Keratinocyte (primary cell): Measurements from ENCODE around the gene OR4K1. TPM values are rescaled to one million over a fixed set of nuclear protein-coding genes. Genes with fewer than 3 reads are reported as not detected.

Experiments used
- DNase-seq: peaks from one replicate; pipeline ENCODE4 v3.0.0-alpha.2; 2011; ENCODE audit warnings: low read depth, missing footprints, low spot score
- FAIRE-seq: peaks from 2 replicates; lab custom pipeline; 2011; peaks lifted over from hg19 to GRCh38; lab: Jason Lieb, UNC
- H2AFZ ChIP-seq: 2 replicates; pipeline ENCODE4 v1.6.0; 2012; ENCODE audit warnings: low read length, control low read depth, inconsistent platforms; ENCODE audit not compliant: control insufficient read depth
- H3K27ac ChIP-seq: 2 replicates; pipeline ENCODE4 v1.5.1; 2011; ENCODE audit warnings: low read length; ENCODE audit not compliant: control insufficient read depth, insufficient read depth
- H3K27me3 ChIP-seq: 3 replicates; pipeline ENCODE4 v1.6.0; 2011; ENCODE audit warnings: low read length; ENCODE audit not compliant: control insufficient read depth, insufficient read depth; ENCODE audit errors: extremely low read depth
- H3K36me3 ChIP-seq, 2 experiments: 2 replicates in 1 of 2; 3 replicates in 1 of 2; pipeline ENCODE4 v1.5.1; 2011; ENCODE audit warnings: low read length in 2 of 2, mild to moderate bottlenecking in 1 of 2; ENCODE audit not compliant: control insufficient read depth in 2 of 2, insufficient read depth in 2 of 2; ENCODE audit errors: extremely low read depth in 1 of 2
- H3K4me1 ChIP-seq: 3 replicates; pipeline ENCODE4 v1.5.1; 2011; ENCODE audit warnings: low read length; ENCODE audit not compliant: control insufficient read depth, insufficient read depth; ENCODE audit errors: extremely low read depth
- H3K4me2 ChIP-seq: 3 replicates; pipeline ENCODE4 v1.6.0; 2011; ENCODE audit warnings: low read depth, low read length; ENCODE audit not compliant: control insufficient read depth, insufficient read depth; ENCODE audit errors: extremely low read depth
- H3K4me3 ChIP-seq, 3 experiments: fragments of 200-600 bp in 1 of 3; sonication (generic) in 1 of 3; 2 replicates in 2 of 3; 3 replicates in 1 of 3; pipeline ENCODE4 v1.5.1; 2011 to 2016; ENCODE audit warnings: low read length in 3 of 3, mild to moderate bottlenecking in 3 of 3, control low read depth in 2 of 3, inconsistent platforms in 1 of 3, low read depth in 1 of 3, mixed read lengths in 1 of 3, mixed run types in 1 of 3, moderate library complexity in 1 of 3; ENCODE audit not compliant: control insufficient read depth in 2 of 3, insufficient read depth in 2 of 3; ENCODE audit errors: extremely low read depth in 1 of 3
- H3K79me2 ChIP-seq: 2 replicates; pipeline ENCODE4 v1.6.0; 2012; ENCODE audit warnings: low read length; ENCODE audit not compliant: control insufficient read depth, insufficient read depth
- H3K9ac ChIP-seq: 3 replicates; pipeline ENCODE4 v1.6.0; 2011; ENCODE audit warnings: low read length; ENCODE audit not compliant: control insufficient read depth, insufficient read depth; ENCODE audit errors: extremely low read depth
- H3K9me1 ChIP-seq: 3 replicates; pipeline ENCODE4 v1.6.0; 2011; ENCODE audit warnings: low read length; ENCODE audit not compliant: control insufficient read depth, insufficient read depth; ENCODE audit errors: extremely low read depth
- H3K9me3 ChIP-seq: 2 replicates; pipeline ENCODE4 v1.5.1; 2012; ENCODE audit warnings: low read depth, low read length; ENCODE audit not compliant: control insufficient read depth
- H4K20me1 ChIP-seq: 3 replicates; pipeline ENCODE4 v1.6.0; 2011; ENCODE audit warnings: low read length; ENCODE audit not compliant: control insufficient read depth, insufficient read depth; ENCODE audit errors: extremely low read depth
- EZH2 ChIP-seq: IDR thresholded peaks from one replicate; pipeline ENCODE4 v1.6.1; 2012; ENCODE audit warnings: inconsistent platforms, mild to moderate bottlenecking, low read length, moderate library complexity
- dilution Hi-C: fragments of 300-500 bp; cut with MboI; formaldehyde crosslinking; loops from one replicate; pipeline ENCODE4 v1.7.0; 2020; ENCODE audit warnings: low sequenced_read_pairs; ENCODE audit not compliant: extremely low pct_ligation_motif_present
- polyA plus RNA-seq, 5 experiments: library from polyadenylated mRNA; depleted of rRNA in 3 of 5; stranded (reverse) in 3 of 5; stranded (forward) in 1 of 5; unstranded in 1 of 5; fragments of >200 nt; gene quantifications; 1 replicate in 1 of 5; 2 replicates in 3 of 5; 3 replicates in 1 of 5; pipeline versions ENCODE4 v1.2.1 to v1.2.3, GENCODE V29; 2011 to 2012; ENCODE audit warnings: missing spikeins in 2 of 5, low read depth in 1 of 5, low replicate concordance in 1 of 5
- TF ChIP-seq, protein P1 (sequence below), 3 experiments: IDR thresholded peaks in 1 of 3; conservative IDR thresholded peaks in 1 of 3; optimal IDR thresholded peaks in 1 of 3; 2 replicates in 2 of 3; 3 replicates in 1 of 3; pipeline versions ENCODE3 to v1.5.1; 2011; ENCODE audit warnings: low read length in 3 of 3, mild to moderate bottlenecking in 3 of 3, moderate library complexity in 2 of 3, control low read depth in 1 of 3, inconsistent platforms in 1 of 3; ENCODE audit not compliant: insufficient read depth in 2 of 3; ENCODE audit errors: extremely low read depth in 1 of 3

The OR4K1 gene
- polyA plus RNA-seq, 1 donor (not counting 4 experiments of a cell fraction or from before 2014, with no cell fraction given): not detected

- DNase-seq (no peak), FAIRE-seq (no peak)
- Histone ChIP-seq H3K27me3 (no peaks in the 10 kb centered on the region), H3K36me3 (no peaks in the 10 kb centered on the region), H4K20me1 (no peaks in the 10 kb centered on the region), H3K27ac (no peak within 1 kb of the TSS), H3K4me1 (no peaks in the 10 kb centered on the region), H3K4me3 (no peak within 1 kb of the TSS), H2AFZ (no peak within 1 kb of the TSS), H3K9me3 (no peaks in the 10 kb centered on the region), H3K9ac (no peak within 1 kb of the TSS), H3K79me2 (no peaks in the 10 kb centered on the region), H3K9me1 (no peaks in the 10 kb centered on the region), H3K4me2 (no peak within 1 kb of the TSS)
- TF ChIP-seq, protein P1, sequence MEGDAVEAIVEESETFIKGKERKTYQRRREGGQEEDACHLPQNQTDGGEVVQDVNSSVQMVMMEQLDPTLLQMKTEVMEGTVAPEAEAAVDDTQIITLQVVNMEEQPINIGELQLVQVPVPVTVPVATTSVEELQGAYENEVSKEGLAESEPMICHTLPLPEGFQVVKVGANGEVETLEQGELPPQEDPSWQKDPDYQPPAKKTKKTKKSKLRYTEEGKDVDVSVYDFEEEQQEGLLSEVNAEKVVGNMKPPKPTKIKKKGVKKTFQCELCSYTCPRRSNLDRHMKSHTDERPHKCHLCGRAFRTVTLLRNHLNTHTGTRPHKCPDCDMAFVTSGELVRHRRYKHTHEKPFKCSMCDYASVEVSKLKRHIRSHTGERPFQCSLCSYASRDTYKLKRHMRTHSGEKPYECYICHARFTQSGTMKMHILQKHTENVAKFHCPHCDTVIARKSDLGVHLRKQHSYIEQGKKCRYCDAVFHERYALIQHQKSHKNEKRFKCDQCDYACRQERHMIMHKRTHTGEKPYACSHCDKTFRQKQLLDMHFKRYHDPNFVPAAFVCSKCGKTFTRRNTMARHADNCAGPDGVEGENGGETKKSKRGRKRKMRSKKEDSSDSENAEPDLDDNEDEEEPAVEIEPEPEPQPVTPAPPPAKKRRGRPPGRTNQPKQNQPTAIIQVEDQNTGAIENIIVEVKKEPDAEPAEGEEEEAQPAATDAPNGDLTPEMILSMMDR (optimal IDR thresholded peaks at IDR 0.05 in 1 of 3, IDR thresholded peaks at IDR 0.05 in 1 of 3, conservative IDR thresholded peaks at IDR 0.05 in 1 of 3; ENCODE audit: extremely low read depth in 1 of 3, insufficient read depth in 2 of 3, low read length in 3 of 3): no peak
- no peak for TF ChIP-seq EZH2
- dilution Hi-C loops: no loop called here
These were observed 44.6 kb downstream of the OR4K1 start, which contains the start of gene OR4K15 for GRCh38 chr14:19975291-19975690. Gene OR4K15, plus strand, starts transcription at chr14:19975591. Its CDS starts 0 bp downstream, at chr14:19975591.

Other genes starting within 250 kb of the OR4K1 start
- not detected in 3 replicates for gene OR11H2, start 217.0 kb upstream of the OR4K1 start, polyA plus RNA-seq
- gene OR4Q3, start 187.3 kb upstream of the OR4K1 start, polyA plus RNA-seq: not detected in 3 replicates
- not detected in 3 replicates for gene OR4M1, start 157.4 kb upstream of the OR4K1 start, polyA plus RNA-seq
- gene OR4N2, start 127.1 kb upstream of the OR4K1 start, polyA plus RNA-seq: not detected in 3 replicates
- gene OR4K2, start 55.8 kb upstream of the OR4K1 start, polyA plus RNA-seq: not detected in 3 replicates
- gene OR4K5, start 10.3 kb upstream of the OR4K1 start, polyA plus RNA-seq: not detected in 3 replicates
- gene OR4K15, start 44.7 kb downstream of the OR4K1 start, polyA plus RNA-seq: not detected in 3 replicates
- not detected in 3 replicates for gene OR4Q2, start 71.2 kb downstream of the OR4K1 start, polyA plus RNA-seq
- gene OR4K14, start 88.4 kb downstream of the OR4K1 start, polyA plus RNA-seq: not detected in 3 replicates
- gene OR4K13, start 105.1 kb downstream of the OR4K1 start, polyA plus RNA-seq: not detected in 3 replicates
- not detected in 3 replicates for gene OR4L1, start 129.1 kb downstream of the OR4K1 start, polyA plus RNA-seq
- not detected in 3 replicates for gene OR4K17, start 179.8 kb downstream of the OR4K1 start, polyA plus RNA-seq
- not detected in 3 replicates for gene OR4N5, start 207.9 kb downstream of the OR4K1 start, polyA plus RNA-seq